Sciatic nerve (tissue), 2 donors: ENCODE data around the gene ALKBH7. TPM values are rescaled to one million over a fixed set of nuclear protein-coding genes. Genes with fewer than 3 reads are reported as not detected.
"Not testable (repeated sequence)": the region's sequence is repeated elsewhere in the genome, so short reads cannot be mapped to it uniquely, and the experiment has no call there.

Experiments
- ATAC-seq: fragments of 200-7000 bp; cut with Tn5 transposase; one replicate; pipeline ENCODE4 v1.9.1; 2020; ENCODE audit warnings: mild to moderate bottlenecking, moderate library complexity
- DNase-seq: peaks from one replicate; pipeline ENCODE4 v3.0.0-alpha.2; 2020; ENCODE audit warnings: low spot score
- intact Hi-C: fragments of 100-400 bp; cut with DNase I; formaldehyde crosslinking; loops from one replicate; pipeline ENCODE4 v1.14.2; 2022
- total RNA-seq: library from RNA; stranded (reverse); fragmentation: NEBNext Ultra II Directional; extraction: Animal tissue kit (Norgen Biotek cat#: 25700); gene quantifications from one replicate; pipeline ENCODE4 v1.2.1, GENCODE V29; 2021
- donor health status: DM: no; HTN: no; CAD: no.
- donor health status: DM: no; HTN: no; CAD: no.

The ALKBH7 gene
- 55.6 TPM for total RNA-seq

GRCh38 chr19:6372594-6373095 lies at the start of gene ALKBH7:
TSS of gene ALKBH7 (plus strand) at chr19:6372794. CDS start at chr19:6372821, 27 bp downstream.
- intact Hi-C loops, result no loop called here
- peak; percentile 89 for ATAC-seq
- DNase-seq, result peak; percentile 99

- intact Hi-C loops, result no loop called here
- ATAC-seq, result no peak
- no peak for DNase-seq
These were observed 47.8 kb upstream of the ALKBH7 start for GRCh38 chr19:6324757-6325156.

- intact Hi-C loops, result no loop called here
- ATAC-seq (no peak), DNase-seq (no peak)
These were observed 47.0 kb upstream of the ALKBH7 start for GRCh38 chr19:6325614-6326013.

GRCh38 chr19:6326815-6327214 lies 45.8 kb upstream of the ALKBH7 start:
- intact Hi-C loops, result no loop called here
- DNase-seq (no peak), ATAC-seq (no peak)

- ATAC-seq, result no peak
- intact Hi-C loops, result no loop called here
- DNase-seq, result no peak
These were observed 39.2 kb upstream of the ALKBH7 start, which contains the start of gene ACER1 for GRCh38 chr19:6333439-6333838. TSS of gene ACER1 (minus strand) at chr19:6333612. CDS start at chr19:6333551, 61 bp downstream.

GRCh38 chr19:6334490-6335285 lies 37.9 kb upstream of the ALKBH7 start:
- ATAC-seq, result no peak
- no peak for DNase-seq
- intact Hi-C loops, result no loop called here

GRCh38 chr19:6340493-6341201 lies 31.9 kb upstream of the ALKBH7 start:
- no peak for DNase-seq
- ATAC-seq, result no peak
- intact Hi-C loops, result no loop called here

GRCh38 chr19:6343462-6343861 lies 29.1 kb upstream of the ALKBH7 start:
- DNase-seq (no peak), ATAC-seq (no peak)
- intact Hi-C loops, result no loop called here

- intact Hi-C loops, ATAC-seq, DNase-seq: not testable (repeated sequence)
These were observed 23.3 kb upstream of the ALKBH7 start for GRCh38 chr19:6349271-6349670.

GRCh38 chr19:6350688-6351087 lies 21.9 kb upstream of the ALKBH7 start:
- ATAC-seq, result no peak
- intact Hi-C loops, result no loop called here

GRCh38 chr19:6352381-6353165 lies 20.0 kb upstream of the ALKBH7 start:
- intact Hi-C loops, result no loop called here
- DNase-seq, result no peak
- ATAC-seq, result no peak

More at GRCh38 chr19:6350688-6351087, 21.9 kb upstream of the ALKBH7 start:
- no peak for DNase-seq

GRCh38 chr19:6354098-6354674 lies 18.4 kb upstream of the ALKBH7 start:
- DNase-seq, result no peak
- no peak for ATAC-seq
- intact Hi-C loops, result no loop called here

GRCh38 chr19:6355321-6356040 lies 17.1 kb upstream of the ALKBH7 start:
- intact Hi-C loops, ATAC-seq, DNase-seq: not testable (repeated sequence)

GRCh38 chr19:6357174-6357573 lies 15.4 kb upstream of the ALKBH7 start:
- no peak for ATAC-seq

GRCh38 chr19:6358003-6358402 lies 14.6 kb upstream of the ALKBH7 start:
- no peak for DNase-seq
- intact Hi-C loops, result no loop called here
- no peak for ATAC-seq

More at GRCh38 chr19:6357174-6357573, 15.4 kb upstream of the ALKBH7 start:
- DNase-seq, result no peak
- intact Hi-C loops, result no loop called here

GRCh38 chr19:6359568-6360341 lies 12.8 kb upstream of the ALKBH7 start:
- no peak for ATAC-seq
- DNase-seq, result no peak
- intact Hi-C loops, result no loop called here

- intact Hi-C loops, DNase-seq, ATAC-seq: not testable (repeated sequence)
These were observed 12.1 kb upstream of the ALKBH7 start for GRCh38 chr19:6360445-6360844.
